AG08395 (cell line): Measurements from ENCODE around the gene CRACDL.

Experiments
- DNase-seq: peaks from one replicate; pipeline ENCODE4 v3.0.0; 2012; ENCODE audit warnings: mixed read lengths, low spot score

The CRACDL gene

DNA sequence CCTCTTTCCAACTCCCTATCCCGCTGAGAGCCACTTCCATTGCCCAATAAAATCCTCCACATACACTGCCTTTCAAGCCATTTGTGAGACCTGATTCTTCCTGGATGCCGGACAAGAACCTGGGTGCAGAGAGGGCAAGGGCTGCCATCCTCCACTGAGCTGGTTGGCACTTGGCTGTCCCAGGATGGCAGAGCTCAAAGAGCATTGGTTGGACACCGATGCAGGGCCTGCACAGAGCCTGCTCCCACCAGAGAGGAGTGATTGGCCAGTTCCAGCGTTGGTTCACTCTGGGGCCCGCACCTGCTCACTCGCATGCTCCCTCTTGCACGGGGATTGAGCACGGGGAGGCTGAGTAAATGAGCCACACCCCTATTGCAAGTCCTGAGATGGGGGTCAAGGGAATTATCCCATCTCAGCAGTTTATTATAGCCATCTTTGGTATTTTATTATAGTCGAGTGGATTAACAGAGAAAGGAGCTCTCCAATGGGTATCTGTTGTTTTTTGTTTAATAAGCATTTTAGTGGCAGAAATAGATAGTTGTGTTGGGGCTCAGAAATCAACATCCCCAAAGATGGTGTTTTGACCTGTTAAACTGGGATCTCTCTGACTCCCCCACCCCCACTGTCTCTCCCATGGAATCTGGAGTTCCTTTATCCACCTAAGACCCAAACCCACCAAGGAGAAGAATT lies 185.3 kb downstream of the CRACDL start:
- DNase-seq: no peak

DNA sequence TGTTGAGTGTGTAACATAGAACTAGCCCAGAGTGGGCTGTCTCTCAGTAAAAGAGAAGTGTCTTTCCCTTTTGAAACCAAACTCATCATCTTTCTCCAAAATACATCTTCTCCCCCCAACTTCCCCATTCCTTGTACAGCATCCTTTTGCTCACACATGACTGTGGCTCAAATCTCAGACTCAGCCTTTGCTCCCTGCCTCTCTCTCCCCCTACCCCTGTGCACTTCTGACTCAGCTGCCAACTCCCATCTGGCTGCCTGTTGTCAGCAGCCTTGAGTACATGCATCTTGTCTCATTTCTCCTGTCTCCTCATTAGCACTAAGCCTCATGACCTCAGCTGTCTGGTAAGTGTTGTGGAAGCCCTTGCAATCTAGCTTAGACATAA lies 187.0 kb downstream of the CRACDL start:
- no peak for DNase-seq

GRCh38 chr2:98748292-98749065 lies 187.5 kb downstream of the CRACDL start:
- DNase-seq: no peak

DNA sequence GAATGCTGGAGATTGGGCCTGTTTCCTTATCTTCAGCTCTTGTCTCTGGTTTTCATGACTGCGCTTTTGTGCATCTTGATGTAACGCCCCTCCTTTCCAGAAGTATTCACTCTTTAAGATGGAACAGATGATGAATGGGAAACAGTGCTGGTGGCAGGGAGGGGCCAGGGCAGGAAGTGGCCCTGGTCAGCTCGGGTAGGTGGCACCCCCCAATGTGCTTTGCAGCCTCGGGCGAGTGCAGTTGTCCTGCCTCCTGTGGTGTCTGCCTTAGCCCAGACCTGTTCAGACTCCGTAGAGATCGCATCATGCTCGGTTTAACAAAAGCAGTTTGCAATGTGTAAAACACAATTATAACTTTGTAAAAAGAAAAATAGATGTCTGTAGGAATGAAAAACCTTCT lies 188.1 kb downstream of the CRACDL start:
- DNase-seq: no peak

- DNase-seq: no peak
Observed at GRCh38 chr2:98746426-98746825, 189.6 kb downstream of the CRACDL start.

DNA sequence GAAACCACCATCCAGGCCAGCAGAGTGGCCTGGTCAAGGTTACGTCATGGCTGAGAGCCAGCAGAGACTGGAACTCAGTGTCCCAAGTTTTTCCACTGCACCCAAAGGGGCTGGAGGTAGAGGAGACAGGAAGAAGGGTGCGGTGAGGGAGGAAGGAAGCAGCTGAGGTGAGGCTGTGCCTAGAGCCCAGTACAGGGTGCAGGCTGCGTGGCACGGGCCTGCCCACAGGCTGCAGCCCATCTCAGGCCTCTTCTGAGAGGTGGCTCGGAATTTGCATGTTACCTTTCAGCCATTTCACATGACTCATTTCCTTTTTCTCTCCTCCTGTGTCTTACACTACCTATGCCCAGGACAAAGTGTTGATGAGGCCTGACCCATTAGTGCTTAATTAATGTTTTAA lies 191.4 kb downstream of the CRACDL start:
- no peak for DNase-seq
